Endothelial cell of umbilical vein (primary cell): ENCODE data around the gene DUSP2. TPM values are rescaled to one million over a fixed set of nuclear protein-coding genes. Genes with fewer than 3 reads are reported as not detected.

ENCODE experiments used
- BruUV-seq: library from RNA; stranded (reverse); fragments of 400-500 nt; replicated peaks from 2 replicates; lab custom pipeline; 2021; lab: Mats Ljungman, UMichigan
- CTCF ChIA-PET: fragments of 300-600, 350-600 bp; sonication (Branson Sonifier 250); formaldehyde crosslinking; loops from one replicate; lab custom pipeline; 2021; ENCODE audit warnings: antibody characterized with exemption, inconsistent platforms; lab: Charles Lee
- POLR2A ChIA-PET: fragments of 300-600, 350-600 bp; sonication (Branson Sonifier 250); formaldehyde crosslinking; loops from one replicate; lab custom pipeline; 2021; ENCODE audit warnings: antibody characterized with exemption, inconsistent platforms; lab: Charles Lee
- DNase-seq: peaks from one replicate; pipeline ENCODE4 v3.0.0-alpha.2; 2011; ENCODE audit warnings: low read depth, low spot score
- FAIRE-seq: peaks from 2 replicates; lab custom pipeline; 2011; peaks lifted over from hg19 to GRCh38; lab: Jason Lieb, UNC
- H2AFZ ChIP-seq: 2 replicates; pipeline ENCODE4 v1.6.0; 2012; ENCODE audit warnings: low read depth, low read length, control low read depth, inconsistent platforms
- H3K27ac ChIP-seq: 2 replicates; pipeline ENCODE4 v1.5.1; 2011; ENCODE audit warnings: low read depth, mild to moderate bottlenecking, control low read depth, low read length, moderate library complexity; ENCODE audit not compliant: insufficient read depth
- H3K27me3 ChIP-seq, 2 experiments: 2 replicates each; pipeline versions ENCODE4 v1.6.0 to v1.6.1; 2011; ENCODE audit warnings: low read length in 2 of 2, mixed read lengths in 1 of 2; ENCODE audit not compliant: control insufficient read depth in 2 of 2, insufficient read depth in 2 of 2
- H3K36me3 ChIP-seq, 2 experiments: 2 replicates in 1 of 2; 3 replicates in 1 of 2; pipeline ENCODE4 v1.5.1; 2011; ENCODE audit warnings: low read length in 2 of 2, mild to moderate bottlenecking in 1 of 2, moderate library complexity in 1 of 2; ENCODE audit not compliant: control insufficient read depth in 2 of 2, insufficient read depth in 2 of 2; ENCODE audit errors: extremely low read depth in 1 of 2
- H3K4me1 ChIP-seq: 3 replicates; pipeline ENCODE4 v1.5.1; 2011; ENCODE audit warnings: mild to moderate bottlenecking, low read length; ENCODE audit not compliant: control insufficient read depth, insufficient read depth; ENCODE audit errors: extremely low read depth
- H3K4me2 ChIP-seq: 2 replicates; pipeline ENCODE4 v1.6.1; 2011; ENCODE audit warnings: low read length, control low read depth, mixed read lengths; ENCODE audit not compliant: insufficient read depth
- H3K4me3 ChIP-seq, 3 experiments: fragments of 200-600 bp in 1 of 3; sonication (generic), shearing (Covaris generic) in 1 of 3; replicated peaks in 1 of 3; 2 replicates each; pipeline ENCODE4 v1.5.1; 2011 to 2016; ENCODE audit warnings: control low read depth in 3 of 3, low read length in 3 of 3, mild to moderate bottlenecking in 2 of 3, inconsistent platforms in 1 of 3, low read depth in 1 of 3, moderate library complexity in 1 of 3; ENCODE audit not compliant: insufficient read depth in 1 of 3
- H3K79me2 ChIP-seq: 2 replicates; pipeline ENCODE4 v1.6.0; 2012; ENCODE audit warnings: low read length, inconsistent platforms; ENCODE audit not compliant: control insufficient read depth, insufficient read depth
- H3K9ac ChIP-seq: replicated peaks from 2 replicates; pipeline ENCODE3; 2011; ENCODE audit warnings: low read length, control low read depth; ENCODE audit not compliant: insufficient read depth; ENCODE audit errors: extremely low read depth
- H3K9me1 ChIP-seq: replicated peaks from 3 replicates; pipeline ENCODE4 v1.6.0; 2011; ENCODE audit warnings: mild to moderate bottlenecking, low read length; ENCODE audit not compliant: control insufficient read depth, insufficient read depth; ENCODE audit errors: extremely low read depth
- H3K9me3 ChIP-seq: replicated peaks from 2 replicates; pipeline ENCODE4 v1.5.1; 2012; ENCODE audit warnings: low read length, inconsistent platforms; ENCODE audit not compliant: control insufficient read depth, insufficient read depth
- H4K20me1 ChIP-seq: replicated peaks from 2 replicates; pipeline ENCODE3; 2011; ENCODE audit warnings: mild to moderate bottlenecking, low read length; ENCODE audit not compliant: control insufficient read depth, insufficient read depth; ENCODE audit errors: extremely low read depth
- EZH2 ChIP-seq: IDR thresholded peaks from 2 replicates; pipeline ENCODE4 v1.6.1; 2012; ENCODE audit warnings: borderline replicate concordance, low read depth, mild to moderate bottlenecking, moderate library complexity, low read length, inconsistent platforms; ENCODE audit not compliant: severe bottlenecking
- POLR2A ChIP-seq: IDR thresholded peaks from 2 replicates; pipeline ENCODE4 v1.6.1; 2012; ENCODE audit warnings: low read depth, mild to moderate bottlenecking, control low read depth, low read length
- dilution Hi-C: fragments of 300-500 bp; cut with MboI; formaldehyde crosslinking; loops from one replicate; pipeline ENCODE4 v1.15.0; 2019; ENCODE audit warnings: low sequenced_read_pairs; ENCODE audit not compliant: extremely low pct_ligation_motif_present
- intact Hi-C: fragments of 100-400 bp; cut with micrococcal nuclease; formaldehyde crosslinking; loops from one replicate; pipeline ENCODE4 v1.10.0; 2022
- polyA plus RNA-seq, 4 experiments: library from polyadenylated mRNA; depleted of rRNA in 3 of 4; stranded (reverse) in 3 of 4; unstranded in 1 of 4; fragments of >200 nt; gene quantifications; 2 replicates each; pipeline versions ENCODE4 v1.2.1 to v1.2.3, GENCODE V29; 2011 to 2012; ENCODE audit warnings: missing spikeins in 1 of 4
- total RNA-seq: library from RNA; stranded (reverse); gene quantifications from 2 replicates; pipeline ENCODE4 v1.2.3, GENCODE V29; 2021
- TF ChIP-seq, protein P1 (sequence below): IDR thresholded peaks from 2 replicates; pipeline ENCODE4 v1.6.1; 2011; ENCODE audit not compliant: insufficient read depth, insufficient read length

The DUSP2 gene
- total and polyA plus RNA-seq, 2 donors (not counting 3 experiments of a cell fraction or from before 2014, with no cell fraction given): 0.33 TPM

DNA sequence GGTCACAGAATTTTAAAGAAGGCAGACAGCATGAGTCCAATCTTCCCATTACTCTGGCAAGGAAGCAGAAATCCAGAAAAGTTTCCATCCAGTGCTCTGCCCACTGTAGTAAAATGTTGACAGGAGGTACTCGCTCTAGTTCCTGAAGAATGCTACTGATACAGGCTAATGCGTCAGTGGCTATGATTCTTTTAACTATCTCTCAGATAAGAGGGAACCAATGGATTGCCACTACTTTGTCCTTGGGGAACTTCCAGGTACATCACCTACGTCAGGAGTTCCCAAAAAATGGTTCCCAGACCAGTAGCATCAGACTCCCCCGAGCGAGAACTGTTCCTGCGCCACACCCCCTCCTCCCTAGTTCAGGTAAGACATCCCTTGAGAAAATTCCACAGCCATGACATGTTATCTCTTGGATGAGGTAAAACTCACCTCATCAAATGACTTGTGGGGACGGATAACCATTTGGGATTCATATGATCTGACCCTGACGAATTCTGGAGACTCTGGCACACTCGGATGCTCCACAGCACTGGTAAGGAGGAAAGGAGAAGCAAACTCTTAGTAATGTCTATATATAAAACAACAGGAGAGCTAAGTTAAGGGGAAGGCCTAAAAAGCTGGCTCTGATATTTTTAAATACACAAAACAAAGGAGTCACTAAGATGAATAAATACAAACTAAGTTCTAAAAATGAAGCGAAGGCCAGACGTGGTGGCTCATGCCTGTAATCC is 46.9 kb upstream of the DUSP2 start:
- Histone ChIP-seq H3K4me1 (no peaks in the 10 kb centered on the region), H3K27ac (no peak overlapping the region), H4K20me1 (no peaks in the 10 kb centered on the region), H3K9me1 (no peaks in the 10 kb centered on the region), H3K4me3 (no peak overlapping the region), H3K9me3 (no peaks in the 10 kb centered on the region), H3K4me2 (no peak overlapping the region), H3K9ac (no peak overlapping the region), H2AFZ (no peak overlapping the region), H3K36me3 (peaks cover 17 to 39% of the 10 kb centered on the region in 2 experiments), H3K27me3 (no peaks in the 10 kb centered on the region), H3K79me2 (peaks cover 22% of the 10 kb centered on the region)
- intact Hi-C loops (no loop called here), dilution Hi-C loops (no loop called here)
- DNase-seq (no peak), FAIRE-seq (no peak)
- no peak for TF ChIP-seq POLR2A
- TF ChIP-seq, protein P1, sequence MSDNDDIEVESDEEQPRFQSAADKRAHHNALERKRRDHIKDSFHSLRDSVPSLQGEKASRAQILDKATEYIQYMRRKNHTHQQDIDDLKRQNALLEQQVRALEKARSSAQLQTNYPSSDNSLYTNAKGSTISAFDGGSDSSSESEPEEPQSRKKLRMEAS: no peak
- no TSS peak for BruUV-seq
- ChIA-PET POLR2A (no interaction called here), CTCF (interaction anchor here (1.3 kb wide), 1 partner anchor 17 kb away, joined by 6 read pairs; no protein-coding TSS in a partner anchor)

DNA sequence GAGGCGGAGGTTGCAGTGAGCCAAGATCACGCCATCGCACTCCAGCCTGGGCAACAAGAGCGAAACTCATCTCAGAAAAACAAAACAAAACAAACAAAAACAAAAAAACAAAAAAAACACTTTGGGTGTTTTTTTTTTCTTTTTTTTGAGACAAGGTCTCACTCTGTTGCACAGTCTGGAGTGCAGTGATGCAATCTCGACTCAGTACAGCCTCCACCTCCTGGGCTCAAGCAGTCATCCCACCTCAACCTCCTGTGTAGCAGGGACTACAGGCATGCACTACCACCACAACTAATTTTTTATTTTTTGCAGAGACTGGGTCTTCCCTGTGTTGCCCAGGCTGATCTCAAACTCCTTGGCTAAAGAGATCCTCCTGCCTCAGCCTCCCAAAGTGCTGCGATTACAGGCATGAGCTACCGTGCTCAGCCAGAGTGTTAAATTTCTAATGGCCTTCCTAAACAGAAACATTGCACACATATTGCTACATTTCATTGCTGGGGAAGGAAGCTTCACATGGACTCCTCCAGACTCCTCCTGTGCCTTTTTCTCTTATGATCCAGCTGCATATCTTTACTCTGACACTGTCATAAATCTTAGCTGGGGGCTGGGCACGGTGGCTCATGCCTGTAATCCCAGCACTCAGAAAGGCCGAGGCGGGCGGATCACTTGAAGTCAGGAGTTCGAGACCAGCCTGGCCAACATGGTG is 43.7 kb upstream of the DUSP2 start:
- no peak for TF ChIP-seq EZH2
- dilution Hi-C loops: no loop called here
- Histone ChIP-seq H3K4me1 (no peaks in the 10 kb centered on the region), H3K9ac (no peak overlapping the region), H3K36me3 (peaks cover 23 to 52% of the 10 kb centered on the region in 2 experiments), H2AFZ (no peak overlapping the region), H3K27ac (no peak overlapping the region), H3K9me3 (no peaks in the 10 kb centered on the region), H3K4me3 (no peak overlapping the region), H3K9me1 (no peaks in the 10 kb centered on the region), H3K79me2 (no peaks in the 10 kb centered on the region), H4K20me1 (no peaks in the 10 kb centered on the region), H3K4me2 (no peak overlapping the region), H3K27me3 (no peaks in the 10 kb centered on the region)
- no TSS peak for BruUV-seq
- POLR2A ChIA-PET: no interaction called here
- intact Hi-C loops: no loop called here
- no peak for FAIRE-seq
- DNase-seq: no peak
- CTCF ChIA-PET: interaction anchor here (1.8 kb wide), 1 partner anchor 14 kb away, joined by 6 read pairs; no protein-coding TSS in a partner anchor
